IMR-90 (cell line): ENCODE measurements around the gene APOF. TPM values are rescaled to one million over a fixed set of nuclear protein-coding genes. Genes with fewer than 3 reads are reported as not detected.

ENCODE experiments used
- ATAC-seq: fragments of 200-7000 bp; cut with Tn5 transposase; 2 replicates; pipeline ENCODE4 v1.9.1; 2020; ENCODE audit warnings: low read depth, mild to moderate bottlenecking, moderate library complexity
- BruUV-seq: library from RNA; stranded (reverse); fragments of 400-500 nt; replicated peaks from 2 replicates; lab custom pipeline; 2021; lab: Mats Ljungman, UMichigan
- CTCF ChIA-PET: fragments of 300-600 bp; formaldehyde crosslinking; extraction: SDS; loops from one replicate; lab custom pipeline; 2021; ENCODE audit warnings: antibody characterized with exemption; lab: Yijun Ruan, JAX
- POLR2A ChIA-PET: fragments of 300-600 bp; sonication (Branson Sonifier 250); formaldehyde crosslinking; loops from one replicate; lab custom pipeline; 2022; ENCODE audit warnings: antibody characterized with exemption; ENCODE audit not compliant: unreplicated experiment; lab: Charles Lee
- DNase-seq: peaks from one replicate; pipeline ENCODE4 v3.0.0; 2013
- H2AFZ ChIP-seq: replicated peaks from 2 replicates; pipeline ENCODE3; 2013; ENCODE audit warnings: low read length, mild to moderate bottlenecking; ENCODE audit not compliant: poor library complexity
- H2AK5ac ChIP-seq: 2 replicates; pipeline ENCODE4 v1.6.1; 2013; ENCODE audit warnings: low read depth, low read length, inconsistent platforms
- H2AK9ac ChIP-seq: replicated peaks from 2 replicates; pipeline ENCODE3; 2013; ENCODE audit warnings: mild to moderate bottlenecking, low read depth, low read length, moderate library complexity; ENCODE audit not compliant: poor library complexity
- H2BK120ac ChIP-seq: 2 replicates; pipeline ENCODE4 v1.6.1; 2013; ENCODE audit warnings: low read depth, low read length, inconsistent platforms
- H2BK15ac ChIP-seq: 3 replicates; pipeline ENCODE4 v1.6.1; 2013; ENCODE audit warnings: low read depth, low read length, inconsistent platforms
- H2BK20ac ChIP-seq: 2 replicates; pipeline ENCODE4 v1.6.1; 2013; ENCODE audit warnings: low read depth, mild to moderate bottlenecking, inconsistent platforms, low read length, moderate library complexity
- H2BK5ac ChIP-seq: 2 replicates; pipeline ENCODE4 v1.6.1; 2013; ENCODE audit warnings: mild to moderate bottlenecking, low read depth, low read length, inconsistent platforms; ENCODE audit not compliant: poor library complexity, severe bottlenecking
- H3K14ac ChIP-seq: replicated peaks from 2 replicates; pipeline ENCODE4 v1.6.1; 2013; ENCODE audit warnings: low read depth, low read length, inconsistent platforms
- H3K18ac ChIP-seq: 2 replicates; pipeline ENCODE4 v1.6.1; 2013; ENCODE audit warnings: low read depth, low read length, control low read depth
- H3K23ac ChIP-seq: 2 replicates; pipeline ENCODE4 v1.6.1; 2013; ENCODE audit warnings: low read depth, low read length, inconsistent platforms
- H3K27ac ChIP-seq: 2 replicates; pipeline ENCODE4 v1.5.1; 2013; ENCODE audit warnings: mild to moderate bottlenecking, control low read depth, low read length; ENCODE audit not compliant: insufficient read depth
- H3K27me3 ChIP-seq: 2 replicates; pipeline ENCODE4 v1.6.1; 2013; ENCODE audit warnings: low read length; ENCODE audit not compliant: control insufficient read depth, insufficient read depth
- H3K36me3 ChIP-seq: 2 replicates; pipeline ENCODE4 v1.6.1; 2013; ENCODE audit warnings: low read length, mixed read lengths; ENCODE audit not compliant: control insufficient read depth, insufficient read depth
- H3K4ac ChIP-seq: 2 replicates; pipeline ENCODE4 v1.6.1; 2013; ENCODE audit warnings: low read depth, low read length, inconsistent platforms
- H3K4me1 ChIP-seq: 2 replicates; pipeline ENCODE4 v1.6.1; 2013; ENCODE audit warnings: low read length, mixed read lengths; ENCODE audit not compliant: control insufficient read depth, insufficient read depth
- H3K4me2 ChIP-seq: 2 replicates; pipeline ENCODE4 v1.6.1; 2013; ENCODE audit warnings: low read depth, mild to moderate bottlenecking, control low read depth, low read length, moderate library complexity
- H3K4me3 ChIP-seq: 2 replicates; pipeline ENCODE4 v1.5.1; 2013; ENCODE audit warnings: low read depth, mild to moderate bottlenecking, control low read depth, low read length, moderate library complexity; ENCODE audit not compliant: insufficient read depth
- H3K56ac ChIP-seq: 2 replicates; pipeline ENCODE4 v1.6.1; 2013; ENCODE audit warnings: low read length, inconsistent platforms; ENCODE audit not compliant: insufficient read depth; ENCODE audit errors: extremely low read depth
- H3K79me1 ChIP-seq, 2 experiments: 2 replicates each; pipeline ENCODE4 v1.6.1; 2013; ENCODE audit warnings: low read length in 2 of 2, inconsistent platforms in 1 of 2, low read depth in 1 of 2
- H3K9ac ChIP-seq: 2 replicates; pipeline ENCODE4 v1.6.1; 2013; ENCODE audit warnings: low read depth, low read length, control low read depth
- H3K9me1 ChIP-seq: 2 replicates; pipeline ENCODE4 v1.6.1; 2013; ENCODE audit warnings: low read length, inconsistent platforms; ENCODE audit not compliant: insufficient read depth
- H3K9me3 ChIP-seq: 2 replicates; pipeline ENCODE4 v1.6.1; 2013; ENCODE audit warnings: low read length; ENCODE audit not compliant: control insufficient read depth, insufficient read depth
- H4K20me1 ChIP-seq: 2 replicates; pipeline ENCODE4 v1.6.1; 2013; ENCODE audit warnings: low read length, inconsistent platforms; ENCODE audit not compliant: insufficient read depth
- H4K5ac ChIP-seq: 2 replicates; pipeline ENCODE4 v1.6.1; 2013; ENCODE audit warnings: mild to moderate bottlenecking, low read depth, low read length, control low read depth
- H4K8ac ChIP-seq, 2 experiments: 2 replicates each; pipeline ENCODE4 v1.6.1; 2013; ENCODE audit warnings: low read depth in 2 of 2, low read length in 2 of 2, control low read depth in 1 of 2, inconsistent platforms in 1 of 2
- H4K91ac ChIP-seq: 2 replicates; pipeline ENCODE4 v1.6.1; 2013; ENCODE audit warnings: low read depth, low read length, inconsistent platforms; ENCODE audit not compliant: insufficient read depth
- BHLHE40 ChIP-seq: fragments of 150-350 bp; IDR thresholded peaks from 2 replicates; pipeline ENCODE4 v1.6.1; 2016; ENCODE audit warnings: mild to moderate bottlenecking, low read depth, low read length
- CHD1 ChIP-seq: IDR thresholded peaks from 2 replicates; pipeline ENCODE4 v1.6.1; 2012; ENCODE audit warnings: low read depth, low read length, improper control_type of control experiment
- CTCF ChIP-seq: conservative IDR thresholded peaks from 2 replicates; pipeline ENCODE4 v1.5.1; 2012; ENCODE audit warnings: mild to moderate bottlenecking, low read depth, low read length, improper control_type of control experiment
- FOS ChIP-seq: fragments of 150-350 bp; IDR thresholded peaks from 2 replicates; pipeline ENCODE4 v1.6.1; 2016; ENCODE audit warnings: low read depth, low read length
- MAFK ChIP-seq: IDR thresholded peaks from 2 replicates; pipeline ENCODE4 v1.6.1; 2012; ENCODE audit warnings: low read depth, low read length, improper control_type of control experiment
- NFE2L2 ChIP-seq: fragments of 150-350 bp; IDR thresholded peaks from 2 replicates; pipeline ENCODE4 v1.6.1; 2016; ENCODE audit warnings: low read depth, mild to moderate bottlenecking, low read length
- POLR2A ChIP-seq: IDR thresholded peaks from 2 replicates; pipeline ENCODE4 v1.6.1; 2012; ENCODE audit warnings: mild to moderate bottlenecking, low read depth, low read length
- RAD21 ChIP-seq: IDR thresholded peaks from 2 replicates; pipeline ENCODE4 v1.6.1; 2012; ENCODE audit warnings: low read length, improper control_type of control experiment
- RCOR1 ChIP-seq: IDR thresholded peaks from 2 replicates; pipeline ENCODE4 v1.6.1; 2012; ENCODE audit warnings: mild to moderate bottlenecking, low read length, improper control_type of control experiment; ENCODE audit not compliant: insufficient replicate concordance
- RFX5 ChIP-seq: IDR thresholded peaks from 2 replicates; pipeline ENCODE4 v1.8.0; 2012; ENCODE audit warnings: low read depth, mild to moderate bottlenecking, low read length, moderate library complexity
- USF2 ChIP-seq: fragments of 150-350 bp; IDR thresholded peaks from 2 replicates; pipeline ENCODE4 v1.6.1; 2017; ENCODE audit warnings: mild to moderate bottlenecking, antibody characterized with exemption, low read length, low read depth
- WGBS, 2 experiments: methylation state at CpG; one replicate each; pipeline versions ENCODE4 v1.1.5 to v1.1.7; 2013; ENCODE audit warnings: missing lambda C conversion rate in 2 of 2; ENCODE audit not compliant: insufficient read length in 1 of 2; ENCODE audit errors: extremely low coverage in 2 of 2; 5-methylcytosine and 5-hydroxymethylcytosine counted together
- dilution Hi-C: fragments of 300-500 bp; cut with HindIII; formaldehyde crosslinking; loops from one replicate; pipeline ENCODE4 v1.14.3; 2018; ENCODE audit warnings: low sequenced_read_pairs; ENCODE audit not compliant: unreplicated experiment
- in situ Hi-C: fragments of 300-500 bp; cut with MboI; formaldehyde crosslinking; loops from 3 replicates; pipeline ENCODE4 v1.14.3; 2019; ENCODE audit warnings: low sequenced_read_pairs, inconsistent platforms, mixed read lengths
- intact Hi-C: fragments of 100-400 bp; cut with micrococcal nuclease; formaldehyde crosslinking; loops from 2 replicates; pipeline ENCODE4 v1.10.0; 2022
- polyA plus RNA-seq, 3 experiments: library from polyadenylated mRNA; depleted of rRNA; stranded (reverse); fragments of >200 nt; gene quantifications; 2 replicates each; pipeline ENCODE4 v1.2.3, GENCODE V29; 2012; ENCODE audit warnings: low replicate concordance in 1 of 3
- total RNA-seq: library from RNA; depleted of rRNA; stranded (reverse); fragments of >200 nt; gene quantifications from 2 replicates; pipeline ENCODE4 v1.2.3, GENCODE V29; 2012

Gene APOF
- total and polyA plus RNA-seq, 2 of the 4 experiments (the other 2 are of a cell fraction): not detected

GRCh38 chr12:56392331-56392730 lies 29.7 kb upstream of the APOF start:
- Histone ChIP-seq H2BK20ac (no peak overlapping the region), H3K27me3 (peaks cover 5% of the 10 kb centered on the region), H3K9me1 (peaks cover 3% of the 10 kb centered on the region; the same call in 1 of the 2 replicates), H3K27ac (no peak overlapping the region), H2AK5ac (no peak overlapping the region), H3K23ac (no peak overlapping the region), H2AK9ac (no peak overlapping the region), H2BK15ac (no peak overlapping the region), H3K4me1 (peaks cover 2% of the 10 kb centered on the region), H3K56ac (no peak overlapping the region), H3K36me3 (no peaks in the 10 kb centered on the region), H3K79me1 (no peaks in the 10 kb centered on the region), H3K9me3 (no peaks in the 10 kb centered on the region), H2BK120ac (no peak overlapping the region), H2AFZ (no peak overlapping the region), H2BK5ac (no peak overlapping the region), H4K8ac (no peak overlapping the region), H3K18ac (no peak overlapping the region), H3K4ac (no peak overlapping the region), H4K20me1 (no peaks in the 10 kb centered on the region), H4K5ac (no peak overlapping the region), H3K14ac (no peak overlapping the region), H3K4me3 (no peak overlapping the region), H4K91ac (no peak overlapping the region), H3K9ac (no peak overlapping the region), H3K4me2 (no peak overlapping the region)
- in situ Hi-C loops (no loop called here), intact Hi-C loops (no loop called here), dilution Hi-C loops (no loop called here)
- TF ChIP-seq CTCF (no peak), RCOR1 (no peak), RFX5 (no peak), RAD21 (no peak), POLR2A (no peak), NFE2L2 (no peak), USF2 (no peak), BHLHE40 (no peak), CHD1 (no peak), MAFK (no peak), FOS (no peak)
- ChIA-PET POLR2A (interaction anchor here (0.7 kb wide), 1 partner anchor 11 kb away, joined by 8 read pairs; no protein-coding TSS in a partner anchor), CTCF (interaction anchor here (1.1 kb wide), 1 partner anchor 24 kb away, joined by 4 read pairs; no protein-coding TSS in a partner anchor)
- no CpG with 5 or more reads among the region's 2 CpGs for WGBS, 2 experiments
- no TSS peak for BruUV-seq
- DNase-seq (no peak), ATAC-seq (no peak)
